Keratinocyte (primary cell): ENCODE measurements around the gene BAIAP2. TPM values are rescaled to one million over a fixed set of nuclear protein-coding genes. Genes with fewer than 3 reads are reported as not detected.

Experiments
- DNase-seq: peaks from one replicate; pipeline ENCODE4 v3.0.0-alpha.2; 2011; ENCODE audit warnings: low read depth, missing footprints, low spot score
- FAIRE-seq: peaks from 2 replicates; lab custom pipeline; 2011; peaks lifted over from hg19 to GRCh38; lab: Jason Lieb, UNC
- H2AFZ ChIP-seq: 2 replicates; pipeline ENCODE4 v1.6.0; 2012; ENCODE audit warnings: low read length, control low read depth, inconsistent platforms; ENCODE audit not compliant: control insufficient read depth
- H3K27ac ChIP-seq: 2 replicates; pipeline ENCODE4 v1.5.1; 2011; ENCODE audit warnings: low read length; ENCODE audit not compliant: control insufficient read depth, insufficient read depth
- H3K27me3 ChIP-seq: 3 replicates; pipeline ENCODE4 v1.6.0; 2011; ENCODE audit warnings: low read length; ENCODE audit not compliant: control insufficient read depth, insufficient read depth; ENCODE audit errors: extremely low read depth
- H3K36me3 ChIP-seq, 2 experiments: 2 replicates in 1 of 2; 3 replicates in 1 of 2; pipeline ENCODE4 v1.5.1; 2011; ENCODE audit warnings: low read length in 2 of 2, mild to moderate bottlenecking in 1 of 2; ENCODE audit not compliant: control insufficient read depth in 2 of 2, insufficient read depth in 2 of 2; ENCODE audit errors: extremely low read depth in 1 of 2
- H3K4me1 ChIP-seq: 3 replicates; pipeline ENCODE4 v1.5.1; 2011; ENCODE audit warnings: low read length; ENCODE audit not compliant: control insufficient read depth, insufficient read depth; ENCODE audit errors: extremely low read depth
- H3K4me2 ChIP-seq: 3 replicates; pipeline ENCODE4 v1.6.0; 2011; ENCODE audit warnings: low read depth, low read length; ENCODE audit not compliant: control insufficient read depth, insufficient read depth; ENCODE audit errors: extremely low read depth
- H3K4me3 ChIP-seq, 3 experiments: fragments of 200-600 bp in 1 of 3; sonication (generic) in 1 of 3; 2 replicates in 2 of 3; 3 replicates in 1 of 3; pipeline ENCODE4 v1.5.1; 2011 to 2016; ENCODE audit warnings: low read length in 3 of 3, mild to moderate bottlenecking in 3 of 3, control low read depth in 2 of 3, inconsistent platforms in 1 of 3, low read depth in 1 of 3, mixed read lengths in 1 of 3, mixed run types in 1 of 3, moderate library complexity in 1 of 3; ENCODE audit not compliant: control insufficient read depth in 2 of 3, insufficient read depth in 2 of 3; ENCODE audit errors: extremely low read depth in 1 of 3
- H3K79me2 ChIP-seq: 2 replicates; pipeline ENCODE4 v1.6.0; 2012; ENCODE audit warnings: low read length; ENCODE audit not compliant: control insufficient read depth, insufficient read depth
- H3K9ac ChIP-seq: 3 replicates; pipeline ENCODE4 v1.6.0; 2011; ENCODE audit warnings: low read length; ENCODE audit not compliant: control insufficient read depth, insufficient read depth; ENCODE audit errors: extremely low read depth
- H3K9me1 ChIP-seq: 3 replicates; pipeline ENCODE4 v1.6.0; 2011; ENCODE audit warnings: low read length; ENCODE audit not compliant: control insufficient read depth, insufficient read depth; ENCODE audit errors: extremely low read depth
- H3K9me3 ChIP-seq: 2 replicates; pipeline ENCODE4 v1.5.1; 2012; ENCODE audit warnings: low read depth, low read length; ENCODE audit not compliant: control insufficient read depth
- H4K20me1 ChIP-seq: 3 replicates; pipeline ENCODE4 v1.6.0; 2011; ENCODE audit warnings: low read length; ENCODE audit not compliant: control insufficient read depth, insufficient read depth; ENCODE audit errors: extremely low read depth
- CTCF ChIP-seq, 3 experiments: IDR thresholded peaks in 1 of 3; conservative IDR thresholded peaks in 1 of 3; optimal IDR thresholded peaks in 1 of 3; 2 replicates in 2 of 3; 3 replicates in 1 of 3; pipeline versions ENCODE3 to v1.5.1; 2011; ENCODE audit warnings: low read length in 3 of 3, mild to moderate bottlenecking in 3 of 3, moderate library complexity in 2 of 3, control low read depth in 1 of 3, inconsistent platforms in 1 of 3; ENCODE audit not compliant: insufficient read depth in 2 of 3; ENCODE audit errors: extremely low read depth in 1 of 3
- EZH2 ChIP-seq: IDR thresholded peaks from one replicate; pipeline ENCODE4 v1.6.1; 2012; ENCODE audit warnings: inconsistent platforms, mild to moderate bottlenecking, low read length, moderate library complexity
- dilution Hi-C: fragments of 300-500 bp; cut with MboI; formaldehyde crosslinking; loops from one replicate; pipeline ENCODE4 v1.7.0; 2020; ENCODE audit warnings: low sequenced_read_pairs; ENCODE audit not compliant: extremely low pct_ligation_motif_present
- polyA minus RNA-seq, 3 experiments: library from RNA; depleted of rRNA, polyadenylated mRNA; stranded (reverse); fragments of >200 nt; gene quantifications; 1 replicate in 1 of 3; 2 replicates in 1 of 3; 3 replicates in 1 of 3; pipeline ENCODE4 v1.2.3, GENCODE V29; 2011
- polyA plus RNA-seq, 5 experiments: library from polyadenylated mRNA; depleted of rRNA in 3 of 5; stranded (reverse) in 3 of 5; stranded (forward) in 1 of 5; unstranded in 1 of 5; fragments of >200 nt; gene quantifications; 1 replicate in 1 of 5; 2 replicates in 3 of 5; 3 replicates in 1 of 5; pipeline versions ENCODE4 v1.2.1 to v1.2.3, GENCODE V29; 2011 to 2012; ENCODE audit warnings: missing spikeins in 2 of 5, low read depth in 1 of 5, low replicate concordance in 1 of 5

BAIAP2 gene, protein sequence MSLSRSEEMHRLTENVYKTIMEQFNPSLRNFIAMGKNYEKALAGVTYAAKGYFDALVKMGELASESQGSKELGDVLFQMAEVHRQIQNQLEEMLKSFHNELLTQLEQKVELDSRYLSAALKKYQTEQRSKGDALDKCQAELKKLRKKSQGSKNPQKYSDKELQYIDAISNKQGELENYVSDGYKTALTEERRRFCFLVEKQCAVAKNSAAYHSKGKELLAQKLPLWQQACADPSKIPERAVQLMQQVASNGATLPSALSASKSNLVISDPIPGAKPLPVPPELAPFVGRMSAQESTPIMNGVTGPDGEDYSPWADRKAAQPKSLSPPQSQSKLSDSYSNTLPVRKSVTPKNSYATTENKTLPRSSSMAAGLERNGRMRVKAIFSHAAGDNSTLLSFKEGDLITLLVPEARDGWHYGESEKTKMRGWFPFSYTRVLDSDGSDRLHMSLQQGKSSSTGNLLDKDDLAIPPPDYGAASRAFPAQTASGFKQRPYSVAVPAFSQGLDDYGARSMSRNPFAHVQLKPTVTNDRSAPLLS
- polyA plus RNA-seq (48.9 to 74.4 TPM (median 56.7 TPM) in 3 replicates), polyA minus RNA-seq (44.6 to 102 TPM (median 54.9 TPM) in 3 replicates)
- polyA plus RNA-seq (2011; ENCODE audit: low read depth): 102 TPM
- 30.3 and 63.1 TPM in 2 replicates for polyA plus RNA-seq (2011; cell fraction: cytosol; rRNA removed)
- 87.9 and 109 TPM in 2 replicates for polyA plus RNA-seq (2011; cell fraction: nucleus; rRNA removed)
- polyA plus RNA-seq (2012; ENCODE audit: low replicate concordance): 66.3 and 124 TPM in 2 replicates
- 94.8 TPM for polyA minus RNA-seq (2011; cell fraction: cytosol; rRNA and poly(A)+ RNA removed)
- 66.4 and 99.6 TPM in 2 replicates for polyA minus RNA-seq (2011; cell fraction: nucleus; rRNA and poly(A)+ RNA removed)

DNA sequence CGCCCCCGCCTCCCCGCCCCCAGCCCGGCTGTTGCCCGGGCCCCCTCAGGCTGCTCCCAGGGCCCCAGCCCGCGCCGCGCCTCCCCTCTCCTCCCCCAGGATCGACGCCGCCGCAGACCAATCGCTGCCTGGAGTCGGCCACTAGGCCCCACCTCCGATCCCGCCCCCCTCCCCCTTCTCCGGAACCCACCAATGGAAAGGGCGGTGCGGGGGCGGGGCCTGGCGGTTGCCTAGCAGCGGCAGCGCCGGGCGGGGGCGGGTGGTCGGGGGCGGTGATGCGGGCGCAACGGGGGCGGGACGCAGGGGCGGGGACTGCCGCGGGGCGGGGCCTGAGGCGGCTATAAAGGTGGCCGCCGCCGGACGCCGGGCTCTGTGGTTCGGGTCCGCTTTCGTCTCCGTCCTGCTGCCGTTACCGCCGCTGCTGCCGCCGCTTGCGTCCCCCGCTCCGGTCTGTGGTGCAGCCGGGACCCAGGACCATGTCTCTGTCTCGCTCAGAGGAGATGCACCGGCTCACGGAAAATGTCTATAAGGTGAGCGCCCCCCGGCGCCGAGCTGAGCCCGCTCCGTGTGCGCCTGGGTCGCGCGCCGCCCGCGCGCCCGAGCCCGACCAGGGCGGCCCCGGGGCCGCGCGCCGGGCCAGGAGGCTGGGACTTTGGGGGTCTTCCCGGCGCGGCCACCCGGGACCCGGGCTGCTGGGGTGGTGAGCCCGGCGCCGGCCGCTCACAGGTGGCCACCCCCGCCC, at the start of gene BAIAP2:
Gene BAIAP2, plus strand, starts transcription at position 373 of the 742 bp plus-strand sequence. Its CDS starts 104 bp downstream, at position 477.
- dilution Hi-C loops: no loop called here
- peaks cover 37% of the 10 kb centered on the region for H3K4me1 ChIP-seq

DNA sequence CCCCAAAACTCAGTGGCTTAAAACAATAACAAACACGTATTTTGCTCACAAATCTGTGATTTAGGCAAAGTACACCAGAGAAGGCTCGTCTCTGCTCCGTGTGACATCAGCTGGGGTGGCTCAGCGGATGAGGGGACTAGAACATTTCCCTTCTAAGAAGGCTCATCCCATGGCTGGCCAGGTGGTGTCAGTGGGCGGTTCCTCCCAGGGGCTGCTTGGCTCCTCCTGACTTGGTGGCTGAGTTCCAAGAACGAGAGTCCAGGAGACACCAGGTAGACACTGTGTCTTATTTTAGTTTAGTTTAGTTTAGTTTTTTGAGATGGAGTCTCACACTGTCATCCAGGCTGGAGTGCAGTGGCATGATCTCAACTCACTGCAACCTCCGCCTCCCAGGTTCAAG, 48.9 kb upstream of the BAIAP2 start:
- no peak for DNase-seq
- TF ChIP-seq EZH2 (no peak), CTCF (optimal IDR thresholded peaks at IDR 0.05 in 1 of 3, IDR thresholded peaks at IDR 0.05 in 1 of 3, conservative IDR thresholded peaks at IDR 0.05 in 1 of 3; ENCODE audit: extremely low read depth in 1 of 3, insufficient read depth in 2 of 3, low read length in 3 of 3) (no peak)
- Histone ChIP-seq H3K27ac (no peak overlapping the region), H3K4me1 (peaks cover 9% of the 10 kb centered on the region), H2AFZ (no peak overlapping the region), H4K20me1 (no peaks in the 10 kb centered on the region), H3K9me1 (no peaks in the 10 kb centered on the region), H3K4me2 (no peak overlapping the region), H3K9me3 (no peaks in the 10 kb centered on the region), H3K9ac (no peak overlapping the region), H3K27me3 (peaks cover 16% of the 10 kb centered on the region), H3K4me3 (no peak overlapping the region), H3K79me2 (no peaks in the 10 kb centered on the region), H3K36me3 (no peaks in the 10 kb centered on the region)
- FAIRE-seq: no peak
- dilution Hi-C loops: no loop called here

More for the DNA sequence above, at the start of gene BAIAP2:
- Histone ChIP-seq H3K4me3 (peak within 1 kb of the TSS; percentile 83 to 84 (median 83)), H3K9me3 (no peaks in the 10 kb centered on the region), H3K27me3 (peaks cover 12% of the 10 kb centered on the region), H4K20me1 (peaks cover 41% of the 10 kb centered on the region), H3K36me3 (peaks cover 10 to 22% of the 10 kb centered on the region in 2 experiments), H3K27ac (peak within 1 kb of the TSS; percentile 73), H3K9me1 (peaks cover 6% of the 10 kb centered on the region), H3K9ac (peak within 1 kb of the TSS; percentile 89), H3K79me2 (peaks cover 50% of the 10 kb centered on the region), H2AFZ (no peak within 1 kb of the TSS), H3K4me2 (peak within 1 kb of the TSS; percentile 99)
- TF ChIP-seq CTCF (optimal IDR thresholded peaks at IDR 0.05 in 1 of 3, IDR thresholded peaks at IDR 0.05 in 1 of 3, conservative IDR thresholded peaks at IDR 0.05 in 1 of 3; ENCODE audit: extremely low read depth in 1 of 3, insufficient read depth in 2 of 3, low read length in 3 of 3): peak in 1 of 3 experiments; percentile 25
- no peak for TF ChIP-seq EZH2
- DNase-seq (no peak), FAIRE-seq (no peak)
